ENCODE data around the gene DNM1.
A peak's percentile ranks its signal among the peaks of the same experiment; 100 is the strongest.

The DNM1 gene

DNA sequence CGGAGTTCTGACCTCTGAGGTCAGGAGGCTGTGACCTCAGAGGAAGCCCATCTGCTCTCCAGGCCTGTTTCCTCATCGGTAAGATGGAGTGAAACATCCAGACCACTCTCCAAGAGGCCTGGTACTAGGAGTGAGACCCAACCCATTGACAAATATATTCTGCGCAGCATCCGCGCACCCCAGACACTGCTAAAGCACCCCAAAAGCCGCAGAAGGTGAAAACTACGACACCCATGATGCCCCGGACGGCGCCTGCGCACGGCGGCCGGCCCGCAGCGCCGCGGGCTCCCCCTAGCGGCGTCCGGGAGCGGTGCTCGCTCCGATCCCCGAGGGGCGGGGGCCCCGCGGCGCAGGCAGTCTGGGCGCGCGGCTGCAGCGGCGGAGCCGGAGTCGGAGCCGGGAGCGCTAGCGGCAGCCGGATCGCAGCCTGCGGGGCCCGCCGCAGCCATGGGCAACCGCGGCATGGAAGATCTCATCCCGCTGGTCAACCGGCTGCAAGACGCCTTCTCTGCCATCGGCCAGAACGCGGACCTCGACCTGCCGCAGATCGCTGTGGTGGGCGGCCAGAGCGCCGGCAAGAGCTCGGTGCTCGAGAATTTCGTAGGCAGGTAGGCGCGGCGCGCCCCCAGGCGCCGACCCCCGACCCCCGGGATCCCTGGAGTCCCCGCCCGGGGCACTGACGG, at the start of gene DNM1:
DNM1 (plus strand) TSS at position 356 of the 683 bp plus-strand sequence; CDS start at position 448, 92 bp downstream.
- peak in 1 of 2 experiments; percentile 52 for DNase-seq

DNA sequence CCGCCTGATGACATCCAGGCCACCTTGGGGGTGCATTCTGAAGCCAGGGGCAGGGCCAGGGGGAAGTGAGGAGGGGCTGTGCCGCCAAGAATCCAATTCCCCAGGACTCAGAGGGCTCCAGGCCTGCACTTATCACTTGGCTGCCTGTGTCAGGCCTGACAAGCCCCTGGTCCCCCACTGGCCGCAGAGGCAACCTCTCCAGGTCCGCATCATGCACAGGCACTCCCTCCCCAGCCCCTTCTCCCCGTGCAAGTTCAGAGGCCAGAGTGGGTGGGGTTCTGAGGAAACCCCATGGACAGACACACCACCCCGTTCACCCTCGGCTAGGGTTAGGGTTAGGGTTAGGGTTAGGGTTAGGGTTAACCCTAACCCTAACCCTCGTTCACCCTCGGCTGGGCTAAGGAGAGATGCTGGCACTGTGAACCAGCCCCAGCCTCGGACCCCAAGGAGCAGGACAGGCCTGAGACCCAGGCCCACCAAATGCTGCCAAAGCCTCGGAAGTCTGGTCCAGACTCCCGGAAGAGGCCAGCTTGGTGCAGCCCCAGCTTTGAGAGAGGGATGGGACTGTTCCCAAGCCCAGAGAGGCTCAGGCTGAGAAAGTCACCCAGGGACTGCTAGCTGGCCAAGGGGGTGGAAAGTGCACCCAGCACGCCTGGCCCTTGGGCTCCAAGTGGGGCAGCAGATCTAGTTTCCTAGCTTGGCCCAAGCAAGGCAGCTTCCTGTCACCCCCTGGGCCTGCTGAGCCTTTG, 49.1 kb upstream of the DNM1 start:
- no peak for DNase-seq

DNA sequence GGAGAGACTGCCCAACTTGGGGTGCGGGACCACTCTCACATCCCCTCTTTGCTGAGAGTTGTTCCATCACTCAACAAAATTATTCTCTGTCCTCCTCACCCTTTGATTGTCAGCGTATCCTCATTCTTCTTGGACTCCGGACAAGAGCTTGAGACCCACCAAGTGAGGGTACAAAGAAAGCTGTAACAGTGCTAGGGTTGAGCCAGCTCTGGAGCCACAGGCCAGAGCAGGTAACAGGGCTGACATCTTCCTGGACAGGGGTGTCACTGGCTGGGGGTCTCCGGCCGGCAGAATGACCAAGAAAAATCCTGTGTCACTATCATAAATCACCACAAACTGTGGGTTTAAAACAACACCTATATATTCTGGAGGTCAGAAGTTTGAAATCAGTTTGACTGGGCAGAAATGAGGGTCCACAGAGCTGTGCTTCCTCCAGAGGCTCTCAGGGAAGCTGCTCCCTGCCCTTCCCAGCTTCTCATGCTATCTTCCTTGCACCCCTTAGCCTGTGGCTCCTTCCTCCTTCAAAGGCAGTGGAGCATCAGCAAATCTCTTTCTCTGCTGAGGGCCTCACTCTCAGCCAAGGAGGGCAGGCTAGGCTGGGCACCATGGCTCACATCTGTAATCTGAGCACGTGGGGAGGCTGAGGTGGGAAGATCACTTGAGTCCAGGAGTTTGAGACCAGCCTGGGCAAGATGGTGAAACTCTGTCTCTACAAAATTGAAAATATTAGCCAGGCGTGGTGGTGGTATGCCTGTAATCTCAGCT, 47.3 kb upstream of the DNM1 start:
- DNase-seq, result no peak

DNA sequence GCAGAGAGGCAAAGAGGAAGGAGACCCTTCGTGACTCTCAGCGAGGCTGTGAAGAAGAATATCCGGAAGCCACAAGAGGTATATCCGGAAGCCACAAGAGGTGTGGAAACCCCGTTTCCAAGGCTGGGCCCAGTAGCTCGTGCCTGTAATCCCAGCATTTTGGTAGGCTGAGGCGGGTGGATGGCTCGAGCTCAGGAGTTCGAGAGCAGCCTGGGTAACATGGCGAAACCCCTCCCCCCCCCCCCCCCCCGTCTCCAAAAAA, 43.7 kb upstream of the DNM1 start:
- DNase-seq, result no peak

DNA sequence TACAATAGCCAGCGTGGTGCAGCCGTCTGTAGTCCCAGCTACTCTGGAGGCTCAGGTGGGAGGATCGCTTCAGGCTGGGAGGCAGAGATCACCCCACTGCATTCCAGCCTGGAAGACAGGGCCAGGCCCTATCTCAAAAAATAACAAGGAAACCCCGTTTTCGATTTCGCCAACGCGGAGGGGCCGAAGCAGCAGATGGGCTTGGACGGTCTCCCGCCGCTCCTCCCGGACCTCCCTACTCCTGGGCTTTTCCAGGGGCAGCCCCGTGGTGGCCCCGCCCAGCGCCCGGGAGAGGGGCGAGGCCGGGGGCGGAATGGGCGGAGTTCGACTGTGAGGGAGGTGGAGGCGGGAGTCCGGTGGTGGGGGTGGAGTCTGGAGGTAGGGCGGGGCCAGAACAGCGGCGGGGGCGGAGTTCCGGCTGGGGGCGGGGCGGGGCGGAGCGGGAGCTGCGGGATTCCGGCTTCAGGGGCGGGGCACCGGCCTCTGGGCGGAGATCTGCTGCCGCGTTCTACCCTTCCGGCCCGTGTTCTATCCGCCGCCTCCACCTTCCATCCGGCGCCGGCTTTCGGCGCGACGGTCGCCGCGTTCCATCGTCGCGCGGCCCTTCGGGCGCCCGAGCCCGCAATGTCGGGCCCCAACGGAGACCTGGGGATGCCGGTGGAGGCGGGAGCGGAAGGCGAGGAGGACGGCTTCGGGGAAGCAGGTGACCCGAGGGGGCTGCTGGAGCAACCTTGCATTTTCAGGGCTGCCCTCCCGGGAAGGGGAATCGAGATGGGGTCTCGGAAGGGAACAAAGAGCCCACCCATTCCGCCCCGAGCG, 43.2 kb upstream of the DNM1 start, which contains the start of gene BBLN:
BBLN (plus strand) TSS at position 482 of the 819 bp plus-strand sequence; CDS start at position 625, 143 bp downstream.
- DNase-seq, result peak; percentile 78 to 88

DNA sequence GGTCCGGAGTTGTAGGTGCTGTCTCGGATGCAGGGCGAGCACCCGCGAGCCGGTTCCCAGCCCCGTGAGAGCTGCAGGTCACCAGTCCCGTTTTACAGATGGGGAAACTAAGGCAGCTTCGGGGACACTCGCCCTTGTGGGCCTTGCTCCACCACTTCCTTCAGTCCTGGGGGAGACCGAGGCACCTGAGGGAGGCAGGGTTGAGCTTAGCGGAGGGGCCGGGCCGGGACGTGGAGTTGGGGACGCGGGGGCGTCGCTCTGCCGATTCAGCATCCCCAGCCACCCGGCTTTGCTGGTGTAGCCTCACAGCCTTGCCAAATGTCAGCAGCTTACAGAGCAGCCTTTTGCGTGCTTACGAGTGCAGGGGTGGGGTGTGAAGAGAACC, 42.6 kb upstream of the DNM1 start:
- no peak for DNase-seq

DNA sequence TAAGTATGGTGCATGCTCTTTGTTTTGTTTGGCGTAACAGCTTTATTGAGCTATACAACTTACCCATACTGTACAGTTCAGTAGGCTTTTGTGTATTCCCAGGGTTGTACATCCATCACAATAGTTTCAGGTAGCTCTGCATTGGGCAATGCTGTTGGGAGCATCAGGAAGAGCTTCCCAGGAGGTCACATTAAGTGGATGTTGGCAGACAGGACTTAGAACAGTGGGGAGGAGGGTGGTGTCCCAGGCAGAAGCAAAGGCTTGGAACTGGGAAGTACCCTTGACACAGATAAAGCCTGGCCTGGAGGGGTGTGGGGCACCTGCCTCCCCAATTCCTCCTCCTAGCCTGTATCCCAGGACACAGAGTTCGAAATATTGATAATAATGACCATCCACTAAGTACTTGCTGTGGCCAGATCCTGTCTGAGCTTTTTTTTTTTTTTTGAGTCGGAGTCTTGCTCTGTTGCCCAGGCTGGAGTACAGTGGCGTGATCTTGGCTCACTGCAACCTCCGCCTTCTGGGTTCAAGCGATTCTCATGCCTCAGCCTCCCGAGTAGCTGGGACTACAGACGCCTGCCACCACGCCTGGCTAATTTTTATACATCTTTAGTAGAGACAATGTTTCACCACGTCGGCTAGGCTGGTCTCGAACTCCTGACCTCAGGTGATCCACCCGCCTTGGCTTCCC, 41.8 kb upstream of the DNM1 start:
- DNase-seq, result no peak

DNA sequence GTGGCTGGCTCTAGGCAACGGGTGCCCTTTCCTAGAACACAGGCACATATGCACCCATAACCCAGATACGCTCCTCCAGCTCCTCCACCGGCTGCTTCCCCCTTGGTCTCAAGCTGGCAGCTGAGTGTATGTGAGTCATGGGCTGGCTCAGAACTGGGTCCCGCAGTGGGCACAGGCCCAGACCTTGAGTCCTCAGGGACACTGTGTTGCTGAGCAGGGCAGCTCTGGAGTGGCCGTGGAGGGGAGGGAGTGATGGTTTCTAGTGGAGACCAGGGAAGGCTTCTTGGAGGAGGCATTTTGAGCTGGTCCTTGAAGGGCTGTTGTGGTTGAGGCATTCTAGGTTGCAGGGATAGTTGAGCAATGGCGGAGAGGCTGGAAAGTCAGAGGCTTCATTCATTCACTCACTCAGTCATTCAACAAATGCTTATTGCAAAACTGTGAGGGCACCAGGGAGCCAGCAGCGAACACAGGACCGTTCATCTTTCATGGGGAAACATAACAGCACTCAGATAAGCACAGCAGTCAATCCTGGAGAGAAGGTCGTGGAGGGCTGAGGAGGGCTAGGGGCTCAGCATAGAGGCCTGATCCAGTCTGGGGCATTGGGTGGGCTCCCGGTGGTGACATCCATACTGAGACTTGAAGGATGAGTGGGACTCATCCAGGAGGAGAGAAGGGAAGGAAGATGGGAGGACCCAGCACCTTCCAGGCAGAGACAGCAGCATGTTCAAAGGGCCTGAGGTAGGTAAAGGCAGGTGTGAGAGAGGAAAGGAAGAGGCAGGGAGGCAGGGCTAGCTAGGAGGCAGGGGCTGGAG, 40.8 kb upstream of the DNM1 start:
- no peak for DNase-seq

DNA sequence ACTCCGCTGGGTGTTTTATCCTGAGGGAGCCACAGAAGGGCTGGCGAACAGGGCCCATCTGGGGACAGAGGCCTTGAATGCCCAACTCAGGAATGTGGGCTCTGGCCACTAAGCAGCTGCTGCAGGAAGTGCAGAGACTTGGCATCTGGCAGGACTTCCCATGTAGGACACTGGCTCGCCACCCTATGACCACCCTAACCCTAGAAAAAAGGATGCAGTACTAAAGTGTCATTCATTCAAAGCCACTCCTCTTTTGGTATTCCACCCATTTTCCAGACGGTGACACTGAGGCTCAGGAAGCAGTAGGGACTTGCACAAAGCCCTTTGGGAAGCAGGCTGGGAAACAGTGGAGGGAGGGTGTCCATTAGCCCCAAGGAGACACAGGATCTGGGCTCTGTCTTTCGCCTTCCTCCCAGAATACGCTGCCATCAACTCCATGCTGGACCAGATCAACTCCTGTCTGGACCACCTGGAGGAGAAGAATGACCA, 40.1 kb upstream of the DNM1 start:
- no peak for DNase-seq

DNA sequence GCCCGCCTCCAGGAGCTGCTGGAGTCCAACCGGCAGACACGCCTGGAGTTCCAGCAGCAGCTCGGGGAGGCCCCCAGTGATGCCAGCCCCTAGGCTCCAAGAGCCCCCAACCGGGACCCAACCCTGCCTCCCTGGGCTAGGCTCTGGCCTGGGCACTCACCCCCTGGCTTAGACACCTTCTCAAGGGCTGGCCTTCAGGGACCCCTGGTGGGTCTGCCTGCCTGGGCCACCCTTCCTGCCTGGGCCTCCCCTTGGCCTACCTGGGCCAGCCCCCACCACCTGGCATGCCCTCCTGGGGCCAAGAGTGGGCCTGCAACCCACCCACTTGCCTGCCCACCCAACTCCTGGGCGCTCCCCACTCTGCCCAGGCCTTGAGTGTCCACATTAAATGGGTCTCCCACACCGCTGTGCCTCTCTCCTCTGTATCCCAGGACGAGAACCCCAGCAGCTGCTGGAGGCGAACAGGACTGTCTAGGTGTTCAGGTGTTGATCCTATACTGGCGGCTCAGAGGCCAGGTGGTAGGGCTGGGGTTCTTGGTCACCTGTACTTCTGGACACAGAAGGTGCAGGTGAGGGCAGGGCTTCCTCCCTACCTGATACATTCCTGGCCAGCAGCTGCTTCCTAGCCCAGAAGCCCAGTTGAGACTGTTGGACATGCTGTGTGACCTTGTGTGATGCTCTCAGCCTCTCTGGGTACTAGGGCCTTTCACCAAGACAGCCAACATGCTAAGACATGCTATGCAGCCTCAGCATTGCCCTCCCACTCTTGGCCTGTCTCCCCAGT, 39.5 kb upstream of the DNM1 start:
- DNase-seq, result no peak

DNA sequence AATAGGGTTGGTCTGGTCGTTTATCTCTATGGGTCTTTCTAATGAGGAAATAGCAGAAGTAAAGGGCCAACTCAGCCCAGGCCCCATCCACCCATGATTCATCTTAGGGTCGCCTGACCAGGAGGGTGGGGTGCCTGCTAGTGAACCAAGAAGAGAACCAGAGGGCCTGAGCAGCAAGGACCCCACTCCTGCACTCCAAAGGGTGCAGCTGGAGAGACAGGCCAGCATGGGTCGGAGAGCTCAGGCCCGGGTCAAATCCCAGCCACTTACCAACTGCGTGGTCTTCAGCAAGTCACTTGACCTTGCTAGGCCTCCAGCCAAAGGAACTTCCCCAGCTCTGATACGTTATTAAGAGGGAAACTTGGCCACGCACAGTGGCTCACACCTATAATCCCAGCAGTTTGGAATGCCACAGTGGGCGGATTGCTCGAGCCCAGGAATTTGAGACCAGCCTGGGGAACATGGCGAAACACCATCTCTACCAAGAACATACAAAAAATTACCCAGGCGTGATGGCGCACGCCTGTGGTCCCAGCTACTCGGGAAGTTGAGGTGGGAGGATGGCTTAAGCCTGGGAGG, 38.8 kb upstream of the DNM1 start:
- no peak for DNase-seq

DNA sequence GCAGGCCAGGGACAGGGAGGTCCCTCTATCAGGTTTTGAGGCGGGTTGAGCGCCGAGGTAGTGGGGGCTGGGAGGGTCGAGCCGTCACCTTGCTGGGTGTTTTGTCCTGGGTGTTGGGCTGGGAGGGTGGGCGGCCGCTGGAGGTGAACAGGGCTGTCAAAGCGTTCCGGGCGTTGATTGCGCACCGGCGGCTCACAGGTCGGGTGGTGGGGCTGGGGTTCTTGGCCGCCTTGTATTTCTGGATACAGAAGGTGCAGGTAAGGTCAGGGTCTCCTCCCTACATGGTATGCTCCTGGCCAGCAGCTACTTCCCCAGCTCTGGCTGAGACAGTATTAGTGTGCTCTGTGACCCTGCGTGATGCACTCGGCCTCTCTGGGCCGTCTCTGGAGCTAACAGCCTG, 37.0 kb upstream of the DNM1 start:
- no peak for DNase-seq

DNA sequence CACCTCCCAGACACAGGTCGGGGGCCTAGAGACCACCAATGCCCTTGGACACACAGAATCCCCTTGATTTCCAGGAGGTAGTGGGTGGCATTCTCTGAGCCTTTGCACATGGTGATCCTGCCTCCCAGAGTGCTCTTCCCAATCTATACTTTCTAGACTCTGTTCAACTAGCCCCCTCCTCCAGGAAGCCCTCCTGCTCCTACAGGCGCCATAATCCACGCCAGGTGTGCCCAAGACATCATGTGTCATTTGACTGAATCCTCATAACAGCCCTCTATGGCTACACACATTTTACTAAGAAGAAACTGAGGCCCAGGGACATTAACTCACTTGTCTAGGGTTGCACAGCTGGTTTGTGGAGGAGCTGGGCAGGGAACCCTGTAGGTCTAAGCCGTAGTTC, 36.0 kb upstream of the DNM1 start:
- DNase-seq, result no peak

DNA sequence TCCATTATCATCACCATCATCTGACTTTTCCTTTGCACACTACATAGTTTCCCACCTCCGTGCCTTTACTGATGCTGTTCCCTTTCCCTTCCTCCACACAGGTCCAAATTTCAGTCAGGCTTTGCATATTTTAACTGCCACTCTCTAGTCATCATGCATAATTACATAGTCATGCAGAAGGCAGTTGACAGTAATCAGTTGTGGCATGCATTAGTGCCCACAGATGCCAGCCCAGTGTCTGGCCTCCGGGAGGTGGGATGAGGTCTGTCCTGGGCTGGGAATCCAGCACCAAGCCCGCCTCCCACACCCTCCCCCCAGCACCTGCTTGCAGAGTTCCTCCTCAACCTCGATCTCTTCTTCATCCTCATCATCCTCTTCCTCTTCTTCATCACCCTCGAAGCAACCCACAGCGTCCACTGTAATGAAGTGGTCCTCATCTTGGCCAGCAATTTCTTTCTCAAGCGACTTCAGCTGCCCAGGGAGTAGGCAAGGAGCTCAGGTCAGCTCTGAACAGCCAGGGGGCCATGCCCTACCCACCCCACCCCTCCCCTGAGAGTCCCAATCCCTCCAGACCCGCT, 34.4 kb upstream of the DNM1 start:
- no peak for DNase-seq

DNA sequence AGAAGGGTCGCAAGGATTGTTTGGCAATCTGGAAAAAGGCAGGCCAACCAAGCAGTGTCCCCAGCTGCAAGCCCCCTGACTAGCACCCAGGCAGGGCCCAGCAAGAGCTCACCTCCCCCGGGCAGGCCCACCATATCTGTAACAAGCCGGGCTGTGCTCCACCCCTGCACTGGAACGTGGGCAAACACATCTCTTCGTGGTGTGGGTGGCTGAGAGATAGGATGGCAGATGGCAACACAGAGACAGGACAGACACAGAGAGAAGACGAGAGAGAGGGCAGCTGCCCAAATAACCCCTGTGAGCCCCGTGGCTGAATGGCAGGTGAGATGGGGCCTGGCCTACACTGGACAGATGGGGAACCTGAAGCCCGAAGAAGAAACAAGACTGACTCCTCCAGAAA, 33.7 kb upstream of the DNM1 start:
- no peak for DNase-seq

DNA sequence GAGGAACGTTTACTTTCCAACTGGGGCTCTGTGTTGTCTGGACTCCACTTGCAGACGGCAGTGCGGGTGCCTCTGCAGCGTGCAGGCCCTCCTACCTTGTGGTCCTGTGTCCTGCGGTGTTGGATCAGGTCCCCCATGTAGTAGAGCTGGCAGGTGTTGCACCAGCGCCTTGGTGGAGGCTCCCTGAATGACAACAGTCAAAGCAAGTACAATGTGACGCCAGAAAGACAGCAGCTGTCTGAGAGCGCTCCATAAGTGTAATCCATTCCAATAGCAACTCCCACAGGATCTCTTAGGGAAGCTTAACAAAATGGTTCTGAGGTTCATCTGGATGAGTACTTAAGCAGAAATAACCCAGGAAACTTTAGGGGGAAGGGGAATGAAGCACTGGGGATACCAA, 33.3 kb upstream of the DNM1 start:
- DNase-seq, result no peak

DNA sequence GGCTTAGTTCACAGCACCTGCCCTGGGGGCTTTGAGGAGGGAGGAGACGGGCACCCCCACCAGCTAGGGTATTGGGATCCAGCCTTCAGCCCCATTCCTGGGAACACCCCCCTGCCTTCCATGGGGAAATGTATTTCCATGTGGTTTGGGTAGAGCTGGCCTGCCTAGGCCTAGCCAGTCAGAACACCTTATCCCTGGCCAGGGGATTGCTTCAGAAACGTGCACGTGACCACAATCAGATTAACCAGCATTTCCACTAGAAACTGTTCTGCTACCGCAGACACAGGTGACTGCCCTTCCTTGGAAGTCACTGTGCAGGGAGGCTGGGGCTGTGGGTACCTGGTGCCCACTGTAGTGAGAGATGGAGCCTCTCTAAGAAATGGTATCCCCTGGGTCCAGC, 29.1 kb upstream of the DNM1 start:
- DNase-seq, result no peak

DNA sequence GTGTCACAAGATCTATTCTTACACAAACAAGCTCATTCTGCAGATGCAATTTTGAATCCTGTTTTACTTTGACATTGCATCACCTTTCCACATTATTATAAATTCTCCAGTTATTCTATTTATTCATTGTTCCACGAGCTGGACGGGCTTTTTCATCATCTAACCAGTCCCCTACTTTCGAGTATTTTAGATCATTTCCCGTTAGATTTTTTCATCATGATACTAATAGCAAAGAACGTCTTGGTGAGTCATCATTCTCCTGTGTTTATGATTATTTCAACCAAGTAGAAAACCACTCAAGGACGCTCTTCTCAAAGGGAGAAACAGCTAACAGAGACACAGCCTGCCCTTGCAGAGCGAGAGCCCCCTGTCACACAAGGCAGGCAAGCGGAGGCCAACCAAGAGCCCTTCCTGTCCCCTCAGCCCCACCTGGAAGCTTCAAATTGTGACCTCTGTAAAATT, 28.0 kb upstream of the DNM1 start:
- no peak for DNase-seq

DNA sequence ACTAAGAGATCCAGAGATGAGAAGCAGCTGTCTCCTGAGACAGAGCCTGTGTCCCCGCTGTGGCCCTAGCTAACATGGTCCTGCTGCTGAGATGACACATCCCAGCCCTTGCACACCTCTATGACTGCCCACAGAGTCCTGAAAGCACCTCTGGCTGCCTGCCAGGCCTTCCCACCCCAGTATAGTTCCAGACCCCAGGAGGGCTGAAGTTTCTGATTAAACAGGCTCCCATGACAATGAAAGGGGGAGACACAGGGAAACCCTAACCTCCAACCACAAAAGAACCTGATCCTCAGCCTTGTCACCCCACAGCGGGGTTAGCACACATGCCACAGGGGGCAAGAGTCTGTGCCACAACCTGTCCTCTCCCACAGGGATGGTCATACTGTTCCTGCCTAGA, 27.5 kb upstream of the DNM1 start:
- no peak for DNase-seq
